Measurements from ENCODE around the gene ARAP2. TPM values are rescaled to one million over a fixed set of nuclear protein-coding genes. Genes with fewer than 3 reads are reported as not detected.

Gene ARAP2
- total RNA-seq, 1 experiment from 2014 or later: 25.8 TPM

- Histone ChIP-seq H3K9me2 (ENCODE audit: insufficient read depth) (no peaks in the 10 kb centered on the region), H3F3A (ENCODE audit: insufficient read depth, low read depth) (no peaks in the 10 kb centered on the region), H3K9me3 (ENCODE audit: insufficient read depth, low read depth) (no peaks in the 10 kb centered on the region; the same call in 1 of the 2 replicates), H4K20me1 (ENCODE audit: insufficient read depth) (no peaks in the 10 kb centered on the region), H3K36me3 (ENCODE audit: low read depth) (no peaks in the 10 kb centered on the region), H3K4me1 (replicated peaks; ENCODE audit: insufficient read depth) (no peaks in the 10 kb centered on the region), H3K4me2 (no peak overlapping the region), H3K27ac (no peak overlapping the region), H2AFZ (no peak overlapping the region), H3K27me3 (ENCODE audit: insufficient read depth, low read depth) (no peaks in the 10 kb centered on the region), H3K4me3 (no peak overlapping the region), H3K79me2 (ENCODE audit: low read depth) (no peaks in the 10 kb centered on the region)
- DNase-seq: no peak
- POLR2A ChIA-PET (ENCODE audit: unreplicated experiment): no interaction called here
- CTCF ChIA-PET: no interaction called here
- intact Hi-C loops (cut with micrococcal nuclease; ENCODE audit: unreplicated experiment): no loop called here
- TF ChIP-seq EZH2 (IDR thresholded peaks at IDR 0.05; ENCODE audit: low read depth) (no peak), CTCF (conservative IDR thresholded peaks at IDR 0.05) (no peak)
- BruUV-seq (replicated peaks): no TSS peak
Measured at GRCh38 chr4:36037127-36037526, 207.2 kb downstream of the ARAP2 start.

- no peak overlapping the region for H2AFZ ChIP-seq
- H4K20me1 ChIP-seq (ENCODE audit: insufficient read depth): no peaks in the 10 kb centered on the region
- H3K79me2 ChIP-seq (ENCODE audit: low read depth): no peaks in the 10 kb centered on the region
- TF ChIP-seq CTCF (conservative IDR thresholded peaks at IDR 0.05): no peak
- no peak for TF ChIP-seq EZH2 (IDR thresholded peaks at IDR 0.05; ENCODE audit: low read depth)
- peaks cover 2% of the 10 kb centered on the region; the same call in 1 of the 2 replicates for H3F3A ChIP-seq (ENCODE audit: insufficient read depth, low read depth)
- no peak overlapping the region for H3K27ac ChIP-seq
- H3K4me1 ChIP-seq (replicated peaks; ENCODE audit: insufficient read depth): peaks cover 14% of the 10 kb centered on the region
- H3K36me3 ChIP-seq (ENCODE audit: low read depth): no peaks in the 10 kb centered on the region
- BruUV-seq (replicated peaks): no TSS peak
- POLR2A ChIA-PET (ENCODE audit: unreplicated experiment): no interaction called here
- no peak overlapping the region for H3K4me3 ChIP-seq
- H3K27me3 ChIP-seq (ENCODE audit: insufficient read depth, low read depth): no peaks in the 10 kb centered on the region
- H3K9me2 ChIP-seq (ENCODE audit: insufficient read depth): no peaks in the 10 kb centered on the region
- DNase-seq: no peak
- intact Hi-C loops (cut with micrococcal nuclease; ENCODE audit: unreplicated experiment): no loop called here
- CTCF ChIA-PET: no interaction called here
- H3K4me2 ChIP-seq: no peak overlapping the region
- H3K9me3 ChIP-seq (ENCODE audit: insufficient read depth, low read depth): no peaks in the 10 kb centered on the region; the same call in 1 of the 2 replicates
Measured at GRCh38 chr4:36029951-36030350, 214.4 kb downstream of the ARAP2 start.

GRCh38 chr4:36027203-36027602, 217.1 kb downstream of the ARAP2 start:
- no peak for DNase-seq
- Histone ChIP-seq H3K79me2 (ENCODE audit: low read depth) (no peaks in the 10 kb centered on the region), H3K9me3 (ENCODE audit: insufficient read depth, low read depth) (no peaks in the 10 kb centered on the region), H3F3A (ENCODE audit: insufficient read depth, low read depth) (peaks cover 6% of the 10 kb centered on the region; the same call in 1 of the 2 replicates), H3K27ac (no peak overlapping the region), H3K4me2 (no peak overlapping the region), H4K20me1 (ENCODE audit: insufficient read depth) (no peaks in the 10 kb centered on the region), H3K27me3 (ENCODE audit: insufficient read depth, low read depth) (no peaks in the 10 kb centered on the region), H3K4me3 (no peak overlapping the region), H3K4me1 (replicated peaks; ENCODE audit: insufficient read depth) (peaks cover 24% of the 10 kb centered on the region), H3K36me3 (ENCODE audit: low read depth) (no peaks in the 10 kb centered on the region), H2AFZ (no peak overlapping the region), H3K9me2 (ENCODE audit: insufficient read depth) (no peaks in the 10 kb centered on the region)
- no peak for TF ChIP-seq CTCF (conservative IDR thresholded peaks at IDR 0.05)
- no peak for TF ChIP-seq EZH2 (IDR thresholded peaks at IDR 0.05; ENCODE audit: low read depth)
- BruUV-seq (replicated peaks): no TSS peak
- ChIA-PET CTCF (no interaction called here), POLR2A (ENCODE audit: unreplicated experiment) (no interaction called here)
- intact Hi-C loops (cut with micrococcal nuclease; ENCODE audit: unreplicated experiment): no loop called here

Data from PC-9 (cell line).